T-helper 2 cell (primary cell): ENCODE data around the gene NECTIN2.
"Not testable (repeated sequence)": the region's sequence is repeated elsewhere in the genome, so short reads cannot be mapped to it uniquely, and the experiment has no call there.

Experiments
- DNase-seq, 5 experiments: peaks; one replicate each; pipeline versions ENCODE4 v3.0.0 to v3.0.0-alpha.2; 2012 to 2022

NECTIN2 gene

GRCh38 chr19:44817725-44818465 is 28.2 kb upstream of the NECTIN2 start:
- no peak for DNase-seq

- no peak for DNase-seq
Observed at GRCh38 chr19:44818466-44819031, 27.5 kb upstream of the NECTIN2 start.

GRCh38 chr19:44819246-44819832 is 26.8 kb upstream of the NECTIN2 start:
- no peak for DNase-seq

- no peak for DNase-seq
Observed at GRCh38 chr19:44820648-44821609, 25.2 kb upstream of the NECTIN2 start.

- DNase-seq: no peak
Observed at GRCh38 chr19:44822177-44822576, 23.9 kb upstream of the NECTIN2 start.

GRCh38 chr19:44822670-44823372 is 23.3 kb upstream of the NECTIN2 start:
- DNase-seq: no peak

GRCh38 chr19:44823373-44823698 is 22.8 kb upstream of the NECTIN2 start:
- no peak for DNase-seq

GRCh38 chr19:44824761-44825160 is 21.3 kb upstream of the NECTIN2 start:
- DNase-seq: no peak

- DNase-seq: not testable (repeated sequence)
Observed at GRCh38 chr19:44832875-44833274, 13.2 kb upstream of the NECTIN2 start.

- DNase-seq: not testable (repeated sequence)
Observed at GRCh38 chr19:44834399-44834798, 11.7 kb upstream of the NECTIN2 start.

- DNase-seq: no peak
Observed at GRCh38 chr19:44839276-44839675, 6.8 kb upstream of the NECTIN2 start.

GRCh38 chr19:44840811-44841210 is 5.3 kb upstream of the NECTIN2 start:
- no peak for DNase-seq

- no peak for DNase-seq
Observed at GRCh38 chr19:44841231-44841630, 4.9 kb upstream of the NECTIN2 start.

GRCh38 chr19:44845286-44845611 is 848 bp upstream of the NECTIN2 start:
- DNase-seq: no peak

GRCh38 chr19:44846455-44847143 is 502 bp downstream of the NECTIN2 start:
- no peak for DNase-seq

GRCh38 chr19:44847144-44848035 is 1.3 kb downstream of the NECTIN2 start:
- no peak for DNase-seq

GRCh38 chr19:44848036-44848811 is 2.1 kb downstream of the NECTIN2 start:
- DNase-seq: no peak

GRCh38 chr19:44848812-44849447 is 2.8 kb downstream of the NECTIN2 start:
- DNase-seq: no peak

GRCh38 chr19:44850641-44851109 is 4.6 kb downstream of the NECTIN2 start:
- no peak for DNase-seq
